ENCODE results near the gene CRABP2.

CRABP2 gene

DNA sequence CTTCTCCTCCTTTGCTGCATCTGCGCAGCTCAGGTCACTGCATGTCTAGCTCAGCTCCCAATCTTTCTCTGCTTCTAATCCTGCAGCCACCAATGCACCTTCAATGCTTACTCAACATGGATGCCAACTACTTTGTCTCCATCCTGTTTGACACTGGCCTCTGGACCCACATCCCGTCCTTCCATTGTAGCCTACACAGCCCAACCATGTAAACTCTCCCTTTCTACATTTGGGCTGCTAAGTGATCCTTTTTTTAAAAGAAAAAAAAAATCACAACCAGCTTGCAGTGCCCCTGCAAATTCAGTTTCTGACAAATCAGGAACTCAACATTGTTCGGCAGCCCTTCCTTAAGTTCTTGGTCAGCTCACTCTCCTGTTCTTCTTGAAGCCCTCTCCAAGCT, 9.4 kb upstream of the CRABP2 start:
- no peak for DNase-seq (ENCODE audit: low read depth, low spot score)
- TF ChIP-seq SUZ12 (IDR thresholded peaks at IDR 0.05; ENCODE audit: extremely low read depth, insufficient read depth, insufficient read length) (no peak), ZNF274 (IDR thresholded peaks at IDR 0.05; ENCODE audit: low read depth, low read length) (no peak)
- H3K9me3 ChIP-seq (ENCODE audit: insufficient read depth, low read length): no peaks in the 10 kb centered on the region
- H3K9ac ChIP-seq (ENCODE audit: insufficient read length, low read depth): no peak overlapping the region
- H3K4me3 ChIP-seq (ENCODE audit: insufficient read length, low read depth): no peak overlapping the region
- H3K4me1 ChIP-seq (ENCODE audit: insufficient read depth, insufficient read length): peaks cover 20% of the 10 kb centered on the region
- no peaks in the 10 kb centered on the region for H3K36me3 ChIP-seq (ENCODE audit: insufficient read depth, insufficient read length, low read length)
- H3K27me3 ChIP-seq (ENCODE audit: insufficient read depth, insufficient read length): no peaks in the 10 kb centered on the region

DNA sequence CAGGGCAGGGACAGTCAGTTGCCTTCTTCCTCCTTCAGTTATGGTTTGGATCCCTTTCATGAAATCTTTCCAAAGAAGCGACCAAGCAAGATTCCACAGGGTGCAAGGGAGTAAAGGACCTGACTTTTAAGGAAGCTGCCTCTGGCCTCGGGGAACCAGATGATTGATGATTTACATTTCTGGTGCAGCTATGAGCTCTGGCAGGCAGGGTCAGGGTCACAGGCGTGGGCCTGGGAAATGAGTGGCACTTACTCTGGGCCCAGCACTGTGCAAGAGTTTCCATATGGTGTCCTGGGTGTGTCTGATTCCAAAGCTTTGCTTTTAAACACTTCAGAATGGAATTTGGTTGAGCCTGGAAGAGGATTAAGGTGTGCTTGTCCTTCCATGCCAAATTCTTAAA, 7.2 kb upstream of the CRABP2 start:
- TF ChIP-seq SUZ12 (IDR thresholded peaks at IDR 0.05; ENCODE audit: extremely low read depth, insufficient read depth, insufficient read length): no peak
- TF ChIP-seq ZNF274 (IDR thresholded peaks at IDR 0.05; ENCODE audit: low read depth, low read length): no peak
- TF ChIP-seq YY1 (IDR thresholded peaks at IDR 0.05; ENCODE audit: insufficient read depth, insufficient read length): no peak
- H3K9ac ChIP-seq (ENCODE audit: insufficient read length, low read depth): peak overlapping the region; percentile 57
- DNase-seq (ENCODE audit: low read depth, low spot score): no peak
- H3K36me3 ChIP-seq (ENCODE audit: insufficient read depth, insufficient read length, low read length): no peaks in the 10 kb centered on the region
- H3K27me3 ChIP-seq (ENCODE audit: insufficient read depth, insufficient read length): no peaks in the 10 kb centered on the region
- H3K4me3 ChIP-seq (ENCODE audit: insufficient read length, low read depth): no peak overlapping the region
- H3K4me1 ChIP-seq (ENCODE audit: insufficient read depth, insufficient read length): peaks cover 37% of the 10 kb centered on the region
- H3K9me3 ChIP-seq (ENCODE audit: insufficient read depth, low read length): no peaks in the 10 kb centered on the region

DNA sequence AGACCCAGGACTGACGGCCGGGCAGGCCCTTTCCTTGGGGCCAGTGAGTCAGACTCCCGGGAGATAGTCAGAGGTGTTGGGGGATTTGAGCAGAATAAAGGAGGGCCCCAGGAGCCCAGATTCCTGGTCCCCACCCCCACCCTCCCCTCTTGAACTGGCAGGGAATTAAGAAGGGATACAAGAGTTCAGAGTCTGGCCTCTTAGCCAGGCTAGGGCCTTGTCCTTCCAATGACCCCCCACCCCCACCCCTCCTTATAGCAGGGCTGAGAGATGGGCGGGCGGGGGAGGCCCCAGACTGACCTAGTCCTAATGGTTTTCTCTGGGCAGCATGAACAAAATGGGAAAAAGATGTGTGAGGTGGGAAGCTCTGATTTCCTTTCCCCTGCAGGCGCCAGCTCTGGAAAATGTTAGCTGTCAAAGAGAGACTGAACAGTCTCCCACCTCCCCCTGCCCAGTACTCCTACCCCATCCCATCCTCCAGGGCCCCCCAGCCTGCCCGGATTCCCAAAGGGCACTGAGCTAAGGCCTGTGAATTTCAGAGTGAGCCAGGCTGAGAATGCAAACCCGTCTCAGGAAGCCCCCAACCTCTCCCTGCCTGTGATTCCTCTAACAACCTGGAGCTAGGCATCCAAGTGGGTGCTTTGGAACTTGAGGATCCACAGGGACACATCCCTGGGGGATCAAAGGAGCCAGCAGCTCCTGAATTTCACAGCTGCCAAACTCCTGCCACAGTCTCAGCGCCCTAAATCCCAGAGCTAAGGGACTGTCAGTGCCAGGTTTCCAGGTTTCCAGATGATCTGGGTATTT, 5.8 kb upstream of the CRABP2 start:
- H3K36me3 ChIP-seq (ENCODE audit: insufficient read depth, insufficient read length, low read length): no peaks in the 10 kb centered on the region
- peak overlapping the region; percentile 71 for H3K9ac ChIP-seq (ENCODE audit: insufficient read length, low read depth)
- no peaks in the 10 kb centered on the region for H3K9me3 ChIP-seq (ENCODE audit: insufficient read depth, low read length)
- no peak for DNase-seq (ENCODE audit: low read depth, low spot score)
- H3K4me1 ChIP-seq (ENCODE audit: insufficient read depth, insufficient read length): peaks cover 37% of the 10 kb centered on the region
- no peak overlapping the region for H3K4me3 ChIP-seq (ENCODE audit: insufficient read length, low read depth)
- no peaks in the 10 kb centered on the region for H3K27me3 ChIP-seq (ENCODE audit: insufficient read depth, insufficient read length)
- TF ChIP-seq ZNF274 (IDR thresholded peaks at IDR 0.05; ENCODE audit: low read depth, low read length) (no peak), YY1 (IDR thresholded peaks at IDR 0.05; ENCODE audit: insufficient read depth, insufficient read length) (no peak), SUZ12 (IDR thresholded peaks at IDR 0.05; ENCODE audit: extremely low read depth, insufficient read depth, insufficient read length) (no peak)

DNA sequence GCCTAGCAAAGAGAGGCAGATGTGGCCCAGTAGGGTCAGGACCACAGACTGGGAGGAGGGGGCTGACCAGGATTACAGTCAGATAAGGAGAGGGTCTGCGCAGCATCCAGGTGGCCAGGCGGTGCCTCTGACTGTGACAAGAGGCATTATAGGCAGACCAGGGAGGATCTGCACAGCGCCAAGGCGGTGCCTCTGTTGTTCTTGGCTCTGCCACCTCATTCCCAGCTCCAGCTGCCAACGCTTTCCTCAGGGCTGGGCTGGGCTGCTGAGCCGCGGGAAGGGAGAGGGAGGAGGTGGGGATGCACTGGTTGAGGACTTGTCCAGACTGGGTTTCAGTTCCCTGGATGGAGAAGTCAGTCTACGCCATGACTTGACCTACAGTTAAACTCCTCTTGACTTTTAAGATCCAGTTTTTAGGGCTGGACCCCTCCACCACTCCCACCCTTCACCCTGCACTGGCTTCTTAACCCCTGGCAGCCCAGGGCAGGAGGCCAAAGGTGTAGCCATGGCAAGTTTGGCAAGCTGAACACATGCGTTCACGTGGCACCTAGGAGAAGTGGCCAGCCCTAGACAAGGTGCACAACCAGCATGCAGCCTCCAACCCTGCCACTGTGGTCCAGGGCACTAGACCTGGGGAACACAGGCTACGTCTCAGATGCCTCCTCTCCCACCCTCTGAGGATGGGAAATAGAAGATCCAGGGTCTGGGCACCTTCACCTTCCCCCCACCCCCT, 4.5 kb upstream of the CRABP2 start:
- Histone ChIP-seq H3K9ac (ENCODE audit: insufficient read length, low read depth) (peak overlapping the region; percentile 96), H3K4me1 (ENCODE audit: insufficient read depth, insufficient read length) (peaks cover 37% of the 10 kb centered on the region), H3K4me3 (ENCODE audit: insufficient read length, low read depth) (no peak overlapping the region), H3K36me3 (ENCODE audit: insufficient read depth, insufficient read length, low read length) (no peaks in the 10 kb centered on the region), H3K27me3 (ENCODE audit: insufficient read depth, insufficient read length) (no peaks in the 10 kb centered on the region), H3K9me3 (ENCODE audit: insufficient read depth, low read length) (no peaks in the 10 kb centered on the region)
- DNase-seq (ENCODE audit: low read depth, low spot score): no peak
- TF ChIP-seq SUZ12 (IDR thresholded peaks at IDR 0.05; ENCODE audit: extremely low read depth, insufficient read depth, insufficient read length) (no peak), ZNF274 (IDR thresholded peaks at IDR 0.05; ENCODE audit: low read depth, low read length) (no peak), YY1 (IDR thresholded peaks at IDR 0.05; ENCODE audit: insufficient read depth, insufficient read length) (no peak)

DNA sequence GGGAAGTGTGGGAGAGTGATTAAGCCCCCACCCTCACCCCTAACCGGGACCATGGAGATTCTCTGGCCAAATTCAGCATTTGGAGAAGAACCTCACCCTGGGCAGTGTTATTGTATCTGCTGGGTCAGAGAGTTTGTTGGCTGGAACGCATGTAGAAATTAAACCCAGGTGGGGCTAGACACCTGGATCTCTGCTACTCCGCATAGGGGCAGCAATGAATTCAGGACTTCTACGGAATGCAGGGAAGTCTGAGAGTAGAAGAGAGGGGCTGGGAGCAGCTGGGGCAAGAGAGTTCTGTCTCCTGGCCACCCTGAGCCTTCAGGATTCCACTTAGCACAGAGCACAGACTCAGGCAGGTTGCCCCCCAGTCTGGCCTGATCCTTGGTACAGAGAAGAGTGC, 3.6 kb upstream of the CRABP2 start:
- no peak for DNase-seq (ENCODE audit: low read depth, low spot score)
- peak overlapping the region; percentile 96 for H3K9ac ChIP-seq (ENCODE audit: insufficient read length, low read depth)
- H3K36me3 ChIP-seq (ENCODE audit: insufficient read depth, insufficient read length, low read length): peaks cover 3% of the 10 kb centered on the region
- H3K4me1 ChIP-seq (ENCODE audit: insufficient read depth, insufficient read length): peaks cover 37% of the 10 kb centered on the region
- H3K4me3 ChIP-seq (ENCODE audit: insufficient read length, low read depth): peak overlapping the region; percentile 1
- H3K9me3 ChIP-seq (ENCODE audit: insufficient read depth, low read length): no peaks in the 10 kb centered on the region
- no peaks in the 10 kb centered on the region for H3K27me3 ChIP-seq (ENCODE audit: insufficient read depth, insufficient read length)
- TF ChIP-seq SUZ12 (IDR thresholded peaks at IDR 0.05; ENCODE audit: extremely low read depth, insufficient read depth, insufficient read length) (no peak), ZNF274 (IDR thresholded peaks at IDR 0.05; ENCODE audit: low read depth, low read length) (no peak), YY1 (IDR thresholded peaks at IDR 0.05; ENCODE audit: insufficient read depth, insufficient read length) (no peak)

DNA sequence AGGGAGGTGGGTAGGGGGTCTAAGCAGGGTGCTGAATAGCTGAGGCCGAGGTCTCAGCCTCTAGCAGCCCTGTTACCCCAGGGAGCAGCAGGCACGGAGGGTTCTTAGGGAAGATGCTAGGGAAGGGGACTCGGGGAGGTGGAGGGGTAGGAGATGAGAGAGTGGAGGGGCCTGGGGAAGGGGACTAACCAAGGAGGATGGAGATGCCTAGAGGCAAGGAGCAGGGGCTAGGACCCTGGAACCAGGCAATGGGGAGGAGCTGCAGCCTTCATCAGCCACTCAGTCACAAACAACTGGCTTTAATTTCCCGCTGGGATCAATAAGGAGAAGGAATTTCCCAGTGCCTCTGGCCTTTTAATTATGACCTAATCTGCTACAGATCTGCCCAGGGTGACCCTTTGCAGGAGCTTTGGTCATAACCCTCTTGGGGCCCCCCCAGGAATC, 2.9 kb upstream of the CRABP2 start:
- TF ChIP-seq SUZ12 (IDR thresholded peaks at IDR 0.05; ENCODE audit: extremely low read depth, insufficient read depth, insufficient read length): no peak
- no peak for TF ChIP-seq YY1 (IDR thresholded peaks at IDR 0.05; ENCODE audit: insufficient read depth, insufficient read length)
- no peak for TF ChIP-seq ZNF274 (IDR thresholded peaks at IDR 0.05; ENCODE audit: low read depth, low read length)
- DNase-seq (ENCODE audit: low read depth, low spot score): no peak
- Histone ChIP-seq H3K36me3 (ENCODE audit: insufficient read depth, insufficient read length, low read length) (peaks cover 11% of the 10 kb centered on the region), H3K9ac (ENCODE audit: insufficient read length, low read depth) (peak overlapping the region; percentile 96), H3K27me3 (ENCODE audit: insufficient read depth, insufficient read length) (no peaks in the 10 kb centered on the region), H3K4me1 (ENCODE audit: insufficient read depth, insufficient read length) (peaks cover 41% of the 10 kb centered on the region), H3K9me3 (ENCODE audit: insufficient read depth, low read length) (no peaks in the 10 kb centered on the region), H3K4me3 (ENCODE audit: insufficient read length, low read depth) (peak overlapping the region; percentile 91)

Measured in NT2/D1 (cell line).